Activated T-helper 2 cell treated with anti-CD3 and anti-CD28 coated beads, Interferon-gamma antibody, Interleukin-2, Interleukin-4, amounts not matched to agents 10 μg/mL and 5 μg/mL and 100 μg/mL, durations not matched to agents 14 hours and 24 hours and 36 hours (primary cell): ENCODE results near the gene SCTR. TPM values are rescaled to one million over a fixed set of nuclear protein-coding genes. Genes with fewer than 3 reads are reported as not detected.
"Not testable (repeated sequence)": the region's sequence is repeated elsewhere in the genome, so short reads cannot be mapped to it uniquely, and the experiment has no call there.

Source experiments
- DNase-seq: peaks from one replicate; pipeline ENCODE4 v3.0.0; 2021; ENCODE audit warnings: low spot score
- H3K27ac Mint-ChIP-seq: one replicate; pipeline ENCODE4 v1.8.0; 2021; ENCODE audit warnings: mixed read lengths
- H3K27me3 Mint-ChIP-seq: one replicate; pipeline ENCODE4 v1.8.0; 2021; ENCODE audit warnings: low read depth, mixed read lengths
- H3K36me3 Mint-ChIP-seq: one replicate; pipeline ENCODE4 v1.8.0; 2021; ENCODE audit warnings: low read depth, mixed read lengths
- H3K4me1 Mint-ChIP-seq: one replicate; pipeline ENCODE4 v1.8.0; 2021; ENCODE audit warnings: low read depth, mixed read lengths
- H3K4me3 Mint-ChIP-seq: one replicate; pipeline ENCODE4 v1.8.0; 2021; ENCODE audit warnings: low read depth, mild to moderate bottlenecking, moderate library complexity, mixed read lengths
- H3K9me3 Mint-ChIP-seq: one replicate; pipeline ENCODE4 v1.8.0; 2021; ENCODE audit warnings: mixed read lengths
- intact Hi-C: fragments of 100-400 bp; cut with micrococcal nuclease; formaldehyde crosslinking; loops from one replicate; pipeline ENCODE4 v1.15.1; 2023
- total RNA-seq: library from RNA; stranded (reverse); gene quantifications from 2 replicates; pipeline ENCODE4 v1.2.3, GENCODE V29; 2022

Gene SCTR
- total RNA-seq, 1 donor from 2014 or later, result not detected

GRCh38 chr2:119421304-119421703 lies 103.0 kb downstream of the SCTR start:
- no peak overlapping the region for H3K27ac Mint-ChIP-seq
- no peaks in the 10 kb centered on the region for H3K4me1 Mint-ChIP-seq
- H3K9me3 Mint-ChIP-seq, result no peaks in the 10 kb centered on the region
- no peaks in the 10 kb centered on the region for H3K36me3 Mint-ChIP-seq
- intact Hi-C loops, result no loop called here
- peaks cover 28% of the 10 kb centered on the region for H3K27me3 Mint-ChIP-seq
- H3K4me3 Mint-ChIP-seq, result no peak overlapping the region
- no peak for DNase-seq

- DNase-seq, result no peak
- Mint-ChIP-seq H3K9me3 (no peaks in the 10 kb centered on the region), H3K4me1 (peaks cover 1% of the 10 kb centered on the region), H3K36me3 (no peaks in the 10 kb centered on the region), H3K27ac (no peak overlapping the region), H3K27me3 (peaks cover 26% of the 10 kb centered on the region), H3K4me3 (no peak overlapping the region)
- intact Hi-C loops, result no loop called here
Measured at GRCh38 chr2:119419803-119420508, 104.3 kb downstream of the SCTR start.

GRCh38 chr2:119419065-119419464 lies 105.2 kb downstream of the SCTR start:
- H3K27ac Mint-ChIP-seq, result no peak overlapping the region
- no peak overlapping the region for H3K4me3 Mint-ChIP-seq
- H3K9me3 Mint-ChIP-seq, result no peaks in the 10 kb centered on the region
- H3K27me3 Mint-ChIP-seq, result peaks cover 25% of the 10 kb centered on the region
- H3K4me1 Mint-ChIP-seq, result peaks cover 1% of the 10 kb centered on the region
- intact Hi-C loops, result no loop called here
- no peaks in the 10 kb centered on the region for H3K36me3 Mint-ChIP-seq
- no peak for DNase-seq

GRCh38 chr2:119417908-119418307 lies 106.4 kb downstream of the SCTR start:
- intact Hi-C loops, result no loop called here
- Mint-ChIP-seq H3K27ac (no peak overlapping the region), H3K36me3 (no peaks in the 10 kb centered on the region), H3K27me3 (peaks cover 20% of the 10 kb centered on the region), H3K9me3 (no peaks in the 10 kb centered on the region), H3K4me1 (peaks cover 1% of the 10 kb centered on the region), H3K4me3 (no peak overlapping the region)
- DNase-seq, result no peak

- peaks cover 1% of the 10 kb centered on the region for H3K4me1 Mint-ChIP-seq
- no peak overlapping the region for H3K27ac Mint-ChIP-seq
- no peaks in the 10 kb centered on the region for H3K9me3 Mint-ChIP-seq
- no peak overlapping the region for H3K4me3 Mint-ChIP-seq
- H3K27me3 Mint-ChIP-seq, result peaks cover 13% of the 10 kb centered on the region
- no peak for DNase-seq
- no peaks in the 10 kb centered on the region for H3K36me3 Mint-ChIP-seq
- intact Hi-C loops, result no loop called here
Measured at GRCh38 chr2:119416299-119416923, 107.9 kb downstream of the SCTR start.

- Mint-ChIP-seq H3K9me3 (no peaks in the 10 kb centered on the region), H3K4me3 (no peak overlapping the region), H3K27me3 (peaks cover 16% of the 10 kb centered on the region), H3K27ac (no peak overlapping the region), H3K4me1 (peaks cover 1% of the 10 kb centered on the region), H3K36me3 (no peaks in the 10 kb centered on the region)
- no peak for DNase-seq
- intact Hi-C loops, result no loop called here
Measured at GRCh38 chr2:119415630-119416029, 108.7 kb downstream of the SCTR start.

- Mint-ChIP-seq H3K27me3 (peaks cover 16% of the 10 kb centered on the region), H3K4me3 (no peak overlapping the region), H3K27ac (no peak overlapping the region), H3K9me3 (no peaks in the 10 kb centered on the region), H3K36me3 (no peaks in the 10 kb centered on the region), H3K4me1 (peaks cover 1% of the 10 kb centered on the region)
- intact Hi-C loops, result no loop called here
- no peak for DNase-seq
Measured at GRCh38 chr2:119414894-119415293, 109.4 kb downstream of the SCTR start.

- H3K9me3 Mint-ChIP-seq, result no peaks in the 10 kb centered on the region
- no peak overlapping the region for H3K27ac Mint-ChIP-seq
- DNase-seq, result no peak
- no peaks in the 10 kb centered on the region for H3K36me3 Mint-ChIP-seq
- intact Hi-C loops, result no loop called here
- H3K4me3 Mint-ChIP-seq, result no peak overlapping the region
- no peaks in the 10 kb centered on the region for H3K4me1 Mint-ChIP-seq
- peaks cover 8% of the 10 kb centered on the region for H3K27me3 Mint-ChIP-seq
Measured at GRCh38 chr2:119409506-119409905, 114.8 kb downstream of the SCTR start.

- H3K36me3 Mint-ChIP-seq, result no peaks in the 10 kb centered on the region
- no peak overlapping the region for H3K4me3 Mint-ChIP-seq
- H3K9me3 Mint-ChIP-seq, result no peaks in the 10 kb centered on the region
- intact Hi-C loops, result no loop called here
- H3K27ac Mint-ChIP-seq, result no peak overlapping the region
- peaks cover 6% of the 10 kb centered on the region for H3K27me3 Mint-ChIP-seq
- no peaks in the 10 kb centered on the region for H3K4me1 Mint-ChIP-seq
- no peak for DNase-seq
Measured at GRCh38 chr2:119408221-119408619, 116.1 kb downstream of the SCTR start.

- Mint-ChIP-seq H3K9me3 (no peaks in the 10 kb centered on the region), H3K27ac (no peak overlapping the region), H3K4me3 (no peak overlapping the region), H3K4me1 (no peaks in the 10 kb centered on the region), H3K27me3 (peaks cover 6% of the 10 kb centered on the region), H3K36me3 (no peaks in the 10 kb centered on the region)
- no peak for DNase-seq
- intact Hi-C loops, result loop anchor here (1.0 kb wide), 1 partner anchor 69 kb away; no protein-coding TSS in a partner anchor
Measured at GRCh38 chr2:119407430-119408220, 116.7 kb downstream of the SCTR start.

- Mint-ChIP-seq H3K4me1 (no peaks in the 10 kb centered on the region), H3K27ac (no peak overlapping the region), H3K9me3 (no peaks in the 10 kb centered on the region), H3K4me3 (no peak overlapping the region), H3K27me3 (peaks cover 3% of the 10 kb centered on the region), H3K36me3 (no peaks in the 10 kb centered on the region)
- intact Hi-C loops, result no loop called here
- no peak for DNase-seq
Measured at GRCh38 chr2:119405151-119405550, 119.1 kb downstream of the SCTR start.

GRCh38 chr2:119403618-119404017 lies 120.7 kb downstream of the SCTR start:
- DNase-seq, H3K27ac Mint-ChIP-seq, H3K9me3 Mint-ChIP-seq, H3K4me1 Mint-ChIP-seq, intact Hi-C loops, H3K4me3 Mint-ChIP-seq, H3K27me3 Mint-ChIP-seq, H3K36me3 Mint-ChIP-seq: not testable (repeated sequence)
